Activated T-cell treated with anti-CD3 and anti-CD28 coated beads, Interleukin-2, amount 50 U/mL, for 72 hours (primary cell): ENCODE results near the gene CRYBA4. TPM values are rescaled to one million over a fixed set of nuclear protein-coding genes. Genes with fewer than 3 reads are reported as not detected.

Experiments
- ATAC-seq, 2 donors: fragments of 150-1000 bp; cut with Tn5 transposase; replicated peaks in 1 of 2; 2 replicates each; pipeline ENCODE4 v1.10.0; 2021; ENCODE audit warnings: moderate library complexity in 2 of 2, mild to moderate bottlenecking in 1 of 2
- DNase-seq, 2 donors: peaks; one replicate each; pipeline ENCODE4 v3.0.0; 2021 to 2022; ENCODE audit warnings: mixed read lengths in 1 of 2
- H3K27ac Mint-ChIP-seq: one replicate; pipeline ENCODE4 v1.8.0; 2022; ENCODE audit warnings: mild to moderate bottlenecking, moderate library complexity, mixed read lengths
- H3K27me3 Mint-ChIP-seq: one replicate; pipeline ENCODE4 v1.8.0; 2022; ENCODE audit warnings: low read depth, mixed read lengths
- H3K36me3 Mint-ChIP-seq, 2 donors: one replicate each; pipeline ENCODE4 v1.8.0; 2022; ENCODE audit warnings: mixed read lengths in 2 of 2, mild to moderate bottlenecking in 1 of 2; ENCODE audit not compliant: insufficient read depth in 2 of 2
- H3K4me1 Mint-ChIP-seq: one replicate; pipeline ENCODE4 v1.8.0; 2022; ENCODE audit warnings: low read depth, mixed read lengths
- H3K4me3 Mint-ChIP-seq, 2 donors: one replicate each; pipeline ENCODE4 v1.8.0; 2022; ENCODE audit warnings: mild to moderate bottlenecking in 2 of 2, mixed read lengths in 2 of 2, moderate library complexity in 2 of 2
- H3K9me3 Mint-ChIP-seq, 2 donors: one replicate each; pipeline ENCODE4 v1.8.0; 2022; ENCODE audit warnings: mixed read lengths in 2 of 2
- total RNA-seq, 2 donors: library from RNA; stranded (reverse); gene quantifications; one replicate each; pipeline ENCODE4 v1.2.3, GENCODE V29; 2022

The CRYBA4 gene
- total RNA-seq, 2 donors from 2014 or later, result 0.63 TPM; not detected in 1

- H3K9me3 Mint-ChIP-seq, result no peaks in the 10 kb centered on the region
- H3K4me3 Mint-ChIP-seq, result peak overlapping the region; percentile 34 to 52
- H3K27ac Mint-ChIP-seq, result peak overlapping the region; percentile 73
- ATAC-seq (no peak), DNase-seq (peak in 1 of 2 donors; percentile 21)
- peaks cover 60% of the 10 kb centered on the region for H3K4me1 Mint-ChIP-seq
- H3K27me3 Mint-ChIP-seq, result no peaks in the 10 kb centered on the region
- peaks cover 0 to 2% of the 10 kb centered on the region in 2 donors for H3K36me3 Mint-ChIP-seq
Observed at GRCh38 chr22:26586556-26587325, 35.0 kb upstream of the CRYBA4 start.

- peak overlapping the region; percentile 67 for H3K27ac Mint-ChIP-seq
- H3K27me3 Mint-ChIP-seq, result no peaks in the 10 kb centered on the region
- peaks cover 73% of the 10 kb centered on the region for H3K4me1 Mint-ChIP-seq
- H3K9me3 Mint-ChIP-seq, result no peaks in the 10 kb centered on the region
- H3K36me3 Mint-ChIP-seq, result peaks cover 0 to 2% of the 10 kb centered on the region in 2 donors
- peak overlapping the region; percentile 85 to 88 for H3K4me3 Mint-ChIP-seq
- ATAC-seq, result no peak
- DNase-seq, result no peak
Observed at GRCh38 chr22:26587991-26588613, 33.7 kb upstream of the CRYBA4 start.

- no peaks in the 10 kb centered on the region for H3K27me3 Mint-ChIP-seq
- H3K4me1 Mint-ChIP-seq, result peaks cover 80% of the 10 kb centered on the region
- no peak for ATAC-seq
- H3K4me3 Mint-ChIP-seq, result peak overlapping the region; percentile 85 to 88
- DNase-seq, result no peak
- no peaks in the 10 kb centered on the region for H3K9me3 Mint-ChIP-seq
- H3K27ac Mint-ChIP-seq, result peak overlapping the region; percentile 55
- H3K36me3 Mint-ChIP-seq, result peaks cover 0 to 2% of the 10 kb centered on the region in 2 donors
Observed at GRCh38 chr22:26588729-26589366, 32.9 kb upstream of the CRYBA4 start.

DNA sequence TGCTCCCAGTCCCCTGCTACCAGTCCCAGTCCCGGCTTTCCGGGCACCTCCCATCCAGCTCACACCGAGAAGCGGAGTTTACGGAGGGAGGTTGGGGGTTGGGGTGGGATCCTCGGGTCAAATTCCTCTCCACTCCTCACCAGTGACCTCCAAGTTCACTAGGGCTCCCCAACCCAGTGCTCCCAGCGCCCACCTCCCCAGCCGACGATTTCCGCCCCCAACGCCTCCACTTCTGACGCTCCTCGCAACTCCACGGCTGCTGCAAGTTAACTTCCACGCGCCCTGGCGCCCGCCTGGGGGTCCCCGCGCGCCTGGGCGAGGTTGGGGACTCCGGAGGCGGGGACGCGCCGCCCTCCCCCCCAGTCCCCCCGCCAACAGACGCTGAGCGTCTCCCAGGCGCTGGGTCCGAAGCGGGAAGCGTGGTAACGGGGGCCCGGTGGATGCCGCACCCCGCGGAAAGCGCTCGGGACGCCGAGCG, 32.4 kb upstream of the CRYBA4 start:
- H3K9me3 Mint-ChIP-seq, result no peaks in the 10 kb centered on the region
- H3K4me3 Mint-ChIP-seq, result peak overlapping the region; percentile 85 to 88
- peak overlapping the region; percentile 45 for H3K27ac Mint-ChIP-seq

DNA sequence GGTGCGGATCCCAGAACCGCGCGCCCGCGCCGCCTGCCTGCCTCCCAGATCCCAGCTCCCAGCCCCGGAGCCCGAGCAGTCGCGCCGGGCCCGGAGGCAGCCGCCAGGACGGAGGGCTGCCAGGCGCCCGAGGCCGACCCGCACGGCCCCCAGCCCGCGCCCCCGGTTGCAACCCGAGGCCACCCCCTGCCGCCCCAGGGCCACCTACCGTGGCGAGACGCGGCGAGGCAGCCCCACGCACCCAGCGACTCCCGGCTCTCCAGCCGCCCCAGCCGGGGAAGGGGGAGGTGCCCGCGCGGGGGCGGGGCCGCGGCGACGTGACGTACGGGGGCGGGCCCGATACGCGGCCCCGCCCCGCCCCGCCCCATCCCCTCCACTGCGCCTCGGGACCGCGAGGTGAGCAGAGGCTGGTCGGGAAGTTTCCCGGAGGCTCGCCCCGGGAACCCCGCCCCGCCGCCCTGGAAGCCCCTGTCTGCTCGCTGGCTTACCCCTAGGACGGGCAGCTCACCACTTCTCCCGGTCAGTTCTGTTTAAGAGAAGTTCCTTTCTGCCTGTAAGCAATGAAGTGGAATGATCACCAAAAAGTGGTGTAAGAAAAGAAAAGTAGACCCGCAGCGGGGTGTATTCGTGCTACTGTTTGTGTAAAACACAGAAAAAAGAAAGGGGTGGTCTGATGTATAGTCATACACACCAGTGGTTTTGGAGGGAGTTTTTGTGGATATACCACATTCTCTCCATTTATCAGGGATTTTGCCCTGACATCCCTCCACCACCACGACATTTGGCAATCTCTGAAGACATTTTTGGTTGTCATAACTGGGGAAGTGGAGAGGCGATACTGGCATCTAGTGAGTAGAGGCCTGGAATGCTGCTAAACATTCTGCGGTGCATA, 31.7 kb upstream of the CRYBA4 start, which contains the start of gene TPST2:
TPST2 (minus strand) TSS at position 288 of the 892 bp plus-strand sequence. CDS start 48,502 bp downstream, outside the sequence.
- ATAC-seq (peak; percentile 87 to 91), DNase-seq (peak; percentile 77 to 88)
- H3K27me3 Mint-ChIP-seq, result no peaks in the 10 kb centered on the region
- peak within 1 kb of the TSS; percentile 45 for H3K27ac Mint-ChIP-seq
- H3K4me1 Mint-ChIP-seq, result peaks cover 74% of the 10 kb centered on the region
- H3K9me3 Mint-ChIP-seq, result no peaks in the 10 kb centered on the region
- H3K4me3 Mint-ChIP-seq, result peak within 1 kb of the TSS; percentile 91 to 93
- H3K36me3 Mint-ChIP-seq, result peaks cover 0 to 2% of the 10 kb centered on the region in 2 donors

More for the DNA sequence above, 32.4 kb upstream of the CRYBA4 start:
- H3K36me3 Mint-ChIP-seq, result peaks cover 0 to 2% of the 10 kb centered on the region in 2 donors
- H3K4me1 Mint-ChIP-seq, result peaks cover 80% of the 10 kb centered on the region
- ATAC-seq (peak; percentile 20 to 34), DNase-seq (peak; percentile 49 to 50)
- H3K27me3 Mint-ChIP-seq, result no peaks in the 10 kb centered on the region

- Mint-ChIP-seq H3K36me3 (peaks cover 0 to 2% of the 10 kb centered on the region in 2 donors), H3K4me3 (peak overlapping the region; percentile 37 to 55), H3K27ac (peak overlapping the region; percentile 5), H3K9me3 (no peaks in the 10 kb centered on the region), H3K27me3 (no peaks in the 10 kb centered on the region), H3K4me1 (peaks cover 61% of the 10 kb centered on the region)
- DNase-seq, result peak; percentile 62 to 63
- peak; percentile 51 to 58 for ATAC-seq
Observed at GRCh38 chr22:26592421-26592891, 29.3 kb upstream of the CRYBA4 start.

- DNase-seq, result no peak
- Mint-ChIP-seq H3K4me1 (peaks cover 52% of the 10 kb centered on the region), H3K9me3 (no peaks in the 10 kb centered on the region), H3K27me3 (no peaks in the 10 kb centered on the region), H3K36me3 (no peaks in the 10 kb centered on the region), H3K27ac (no peak overlapping the region), H3K4me3 (no peak overlapping the region)
- no peak for ATAC-seq
Observed at GRCh38 chr22:26593763-26594162, 28.0 kb upstream of the CRYBA4 start.

DNA sequence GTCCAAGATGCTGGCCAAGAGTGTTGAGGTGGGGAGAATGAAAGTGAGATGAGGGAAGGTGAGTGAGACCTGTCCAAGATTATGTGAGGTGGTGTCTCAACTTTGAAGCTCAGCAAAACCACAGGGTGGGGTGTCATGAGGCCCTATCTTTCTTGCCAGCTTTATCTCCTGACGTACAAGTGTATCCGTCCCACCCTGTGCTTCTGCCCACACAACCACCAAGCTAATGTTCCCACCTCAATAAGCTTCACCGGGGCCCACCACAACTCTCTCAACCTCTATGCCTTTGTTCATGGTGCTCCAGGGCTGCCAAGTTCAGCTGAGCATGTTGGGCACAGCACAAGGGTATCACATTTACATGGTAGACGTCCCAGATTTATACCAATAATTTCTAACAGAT, 24.7 kb upstream of the CRYBA4 start:
- peak; percentile 53 to 70 for ATAC-seq
- Mint-ChIP-seq H3K4me1 (peaks cover 36% of the 10 kb centered on the region), H3K9me3 (no peaks in the 10 kb centered on the region), H3K27me3 (no peaks in the 10 kb centered on the region), H3K4me3 (peak overlapping the region; percentile 4 to 19), H3K27ac (no peak overlapping the region), H3K36me3 (no peaks in the 10 kb centered on the region)
- peak in 1 of 2 donors; percentile 34 for DNase-seq

DNA sequence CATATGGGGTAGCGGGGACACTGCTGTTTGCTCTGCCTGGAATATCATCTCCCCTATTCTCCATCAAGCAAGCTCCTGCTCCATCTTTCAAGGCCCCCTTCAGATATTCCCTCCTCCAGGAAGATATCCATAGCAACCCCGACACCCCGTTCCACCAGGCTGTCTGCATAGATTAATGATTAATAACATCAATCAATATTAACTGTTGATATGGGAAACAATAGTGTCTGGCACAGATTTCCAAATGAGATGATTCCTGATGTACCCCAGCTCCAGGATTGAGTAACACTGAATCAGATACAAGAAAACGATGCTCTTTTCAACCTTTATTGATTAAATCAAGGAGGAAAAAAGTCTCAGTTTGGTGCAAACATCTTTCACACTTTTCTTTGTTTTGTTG, 24.3 kb upstream of the CRYBA4 start:
- H3K4me3 Mint-ChIP-seq, result no peak overlapping the region
- no peaks in the 10 kb centered on the region for H3K9me3 Mint-ChIP-seq
- H3K27ac Mint-ChIP-seq, result no peak overlapping the region
- peaks cover 31% of the 10 kb centered on the region for H3K4me1 Mint-ChIP-seq
- H3K36me3 Mint-ChIP-seq, result no peaks in the 10 kb centered on the region
- ATAC-seq, result no peak
- DNase-seq, result no peak
- no peaks in the 10 kb centered on the region for H3K27me3 Mint-ChIP-seq

DNA sequence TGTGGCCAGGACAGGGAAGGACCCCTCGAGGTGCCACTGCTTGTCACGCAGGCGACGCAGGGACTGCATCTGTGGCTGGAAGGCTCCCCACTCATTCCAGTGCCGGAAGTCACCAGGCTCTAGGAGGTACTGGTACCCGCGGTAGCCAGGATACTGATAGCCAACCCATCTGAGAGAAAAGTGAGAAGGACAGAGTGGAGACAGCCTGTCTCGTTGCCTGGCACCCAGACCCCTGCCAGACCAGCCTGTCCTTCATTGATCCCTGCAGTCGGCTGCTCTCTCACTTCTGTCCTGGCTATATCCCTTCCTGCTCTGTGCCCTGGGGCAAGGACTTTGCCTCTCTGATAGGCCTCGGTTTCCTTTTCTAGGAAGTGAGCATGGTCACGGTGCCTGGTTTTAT, 22.3 kb upstream of the CRYBA4 start:
- H3K4me3 Mint-ChIP-seq, result no peak overlapping the region
- no peaks in the 10 kb centered on the region for H3K27me3 Mint-ChIP-seq
- DNase-seq (no peak), ATAC-seq (no peak)
- H3K27ac Mint-ChIP-seq, result no peak overlapping the region
- H3K9me3 Mint-ChIP-seq, result no peaks in the 10 kb centered on the region
- H3K36me3 Mint-ChIP-seq, result no peaks in the 10 kb centered on the region
- peaks cover 11% of the 10 kb centered on the region for H3K4me1 Mint-ChIP-seq

DNA sequence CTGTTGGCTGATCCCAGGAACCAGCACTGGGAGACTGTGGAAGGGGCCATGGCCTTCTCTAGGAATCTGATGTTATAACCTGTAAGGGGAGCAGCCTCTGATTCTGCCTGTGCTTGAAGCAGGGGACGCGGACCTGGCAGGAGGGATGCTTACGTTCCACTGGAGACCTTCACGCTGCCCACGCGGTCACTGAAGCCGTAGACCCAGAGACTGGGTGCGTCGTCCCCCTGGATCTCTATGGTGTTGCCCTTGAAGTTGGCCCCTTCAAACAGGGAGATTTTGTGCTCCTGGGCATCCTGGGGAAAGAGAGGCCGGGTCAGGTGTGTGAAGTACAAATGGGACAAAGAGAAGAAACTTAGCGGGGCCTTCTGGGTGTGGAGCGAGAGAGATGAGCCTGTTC, 20.0 kb upstream of the CRYBA4 start:
- Mint-ChIP-seq H3K36me3 (no peaks in the 10 kb centered on the region), H3K4me3 (no peak overlapping the region), H3K4me1 (peaks cover 9% of the 10 kb centered on the region), H3K27me3 (no peaks in the 10 kb centered on the region), H3K9me3 (no peaks in the 10 kb centered on the region), H3K27ac (no peak overlapping the region)
- ATAC-seq (no peak), DNase-seq (no peak)

DNA sequence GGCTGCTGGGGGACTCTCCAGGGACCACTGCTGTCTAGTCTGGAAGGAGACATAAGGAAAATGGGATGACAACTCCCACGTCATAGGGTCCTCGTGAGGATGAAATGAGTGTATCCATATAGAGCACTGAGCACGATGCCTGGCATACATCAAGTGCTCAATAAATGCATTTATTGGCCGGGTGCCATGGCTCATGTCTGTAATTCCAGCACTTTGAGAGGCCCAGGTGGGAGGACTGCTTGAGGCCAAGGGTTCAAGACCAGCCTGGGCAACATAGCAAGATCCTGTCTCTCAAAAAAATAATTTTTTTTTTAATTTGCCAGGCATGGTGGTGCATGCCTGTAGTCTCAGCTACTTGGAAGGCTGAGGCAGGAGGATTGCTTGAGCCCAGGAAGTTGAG, 19.6 kb upstream of the CRYBA4 start:
- no peak overlapping the region for H3K27ac Mint-ChIP-seq
- peaks cover 5% of the 10 kb centered on the region for H3K4me1 Mint-ChIP-seq
- no peaks in the 10 kb centered on the region for H3K36me3 Mint-ChIP-seq
- DNase-seq (no peak), ATAC-seq (no peak)
- no peak overlapping the region for H3K4me3 Mint-ChIP-seq
- H3K27me3 Mint-ChIP-seq, result no peaks in the 10 kb centered on the region
- H3K9me3 Mint-ChIP-seq, result no peaks in the 10 kb centered on the region
